ENCODE data around the gene ITM2A.

DNA sequence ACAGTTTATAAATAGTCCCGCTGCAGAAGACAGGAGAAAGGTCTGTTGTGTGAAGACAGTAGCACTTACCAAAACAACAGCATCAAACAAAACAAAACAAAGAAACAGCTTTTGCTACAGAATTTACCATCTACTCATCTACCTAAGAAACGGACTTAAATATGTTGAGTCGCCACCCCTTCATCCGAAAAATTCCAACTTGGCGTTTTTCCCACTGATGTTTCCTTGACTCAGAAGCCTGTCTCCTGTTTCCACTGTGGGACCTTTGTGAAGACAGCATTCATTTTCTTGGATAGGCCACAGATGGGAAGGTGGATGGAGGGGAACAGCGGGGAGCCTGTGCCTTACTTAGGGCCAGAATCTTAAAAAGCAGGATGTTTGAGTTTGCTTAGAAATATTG is 1.3 kb upstream of the ITM2A start:
- TF ChIP-seq, protein P1, sequence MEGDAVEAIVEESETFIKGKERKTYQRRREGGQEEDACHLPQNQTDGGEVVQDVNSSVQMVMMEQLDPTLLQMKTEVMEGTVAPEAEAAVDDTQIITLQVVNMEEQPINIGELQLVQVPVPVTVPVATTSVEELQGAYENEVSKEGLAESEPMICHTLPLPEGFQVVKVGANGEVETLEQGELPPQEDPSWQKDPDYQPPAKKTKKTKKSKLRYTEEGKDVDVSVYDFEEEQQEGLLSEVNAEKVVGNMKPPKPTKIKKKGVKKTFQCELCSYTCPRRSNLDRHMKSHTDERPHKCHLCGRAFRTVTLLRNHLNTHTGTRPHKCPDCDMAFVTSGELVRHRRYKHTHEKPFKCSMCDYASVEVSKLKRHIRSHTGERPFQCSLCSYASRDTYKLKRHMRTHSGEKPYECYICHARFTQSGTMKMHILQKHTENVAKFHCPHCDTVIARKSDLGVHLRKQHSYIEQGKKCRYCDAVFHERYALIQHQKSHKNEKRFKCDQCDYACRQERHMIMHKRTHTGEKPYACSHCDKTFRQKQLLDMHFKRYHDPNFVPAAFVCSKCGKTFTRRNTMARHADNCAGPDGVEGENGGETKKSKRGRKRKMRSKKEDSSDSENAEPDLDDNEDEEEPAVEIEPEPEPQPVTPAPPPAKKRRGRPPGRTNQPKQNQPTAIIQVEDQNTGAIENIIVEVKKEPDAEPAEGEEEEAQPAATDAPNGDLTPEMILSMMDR (IDR thresholded peaks at IDR 0.05 in 4 of 5, conservative IDR thresholded peaks at IDR 0.05 in 1 of 5), result no peak
- TF ChIP-seq POLR2A (IDR thresholded peaks at IDR 0.05), result no peak

Data from gastrocnemius medialis (tissue), 4 donors.